Mesenchymal stem cell (in vitro differentiated cells and primary cell): Measurements from ENCODE around the gene C10orf67. TPM values are rescaled to one million over a fixed set of nuclear protein-coding genes. Genes with fewer than 3 reads are reported as not detected.
"Not testable (repeated sequence)": the region's sequence is repeated elsewhere in the genome, so short reads cannot be mapped to it uniquely, and the experiment has no call there.

Experiments used
- DNase-seq: peaks from one replicate; pipeline ENCODE4 v3.0.0-alpha.2; 2013
- H2AFZ ChIP-seq: one replicate; pipeline ENCODE4 v1.6.1; 2013; ENCODE audit warnings: low read depth, mild to moderate bottlenecking, control low read depth, inconsistent platforms, low read length, moderate library complexity
- H2AK5ac ChIP-seq: 2 replicates; pipeline ENCODE4 v1.6.1; 2013; ENCODE audit warnings: low read length, moderate library complexity, mild to moderate bottlenecking, inconsistent platforms; ENCODE audit not compliant: severe bottlenecking
- H2BK120ac ChIP-seq: one replicate; pipeline ENCODE4 v1.6.1; 2013; ENCODE audit warnings: low read depth, mild to moderate bottlenecking, inconsistent platforms, low read length, moderate library complexity
- H2BK12ac ChIP-seq, 2 experiments: one replicate each; pipeline ENCODE4 v1.6.1; 2013; ENCODE audit warnings: inconsistent platforms in 2 of 2, low read length in 2 of 2, mild to moderate bottlenecking in 2 of 2, moderate library complexity in 2 of 2, control low read depth in 1 of 2
- H2BK15ac ChIP-seq: one replicate; pipeline ENCODE4 v1.6.1; 2013; ENCODE audit warnings: mild to moderate bottlenecking, low read depth, inconsistent platforms; ENCODE audit not compliant: poor library complexity, severe bottlenecking
- H2BK5ac ChIP-seq: 2 replicates; pipeline ENCODE4 v1.6.1; 2013; ENCODE audit warnings: low read depth, mild to moderate bottlenecking, low read length, control low read depth, inconsistent platforms; ENCODE audit not compliant: poor library complexity, severe bottlenecking
- H3K14ac ChIP-seq, 2 experiments: one replicate each; pipeline ENCODE4 v1.6.1; 2013; ENCODE audit warnings: inconsistent platforms in 2 of 2, low read length in 2 of 2, control low read depth in 1 of 2, mild to moderate bottlenecking in 1 of 2, moderate library complexity in 1 of 2
- H3K18ac ChIP-seq, 2 experiments: one replicate each; pipeline ENCODE4 v1.6.1; 2013; ENCODE audit warnings: inconsistent platforms in 2 of 2, low read length in 2 of 2, control low read depth in 1 of 2, low read depth in 1 of 2, mild to moderate bottlenecking in 1 of 2
- H3K23ac ChIP-seq, 2 experiments: one replicate each; pipeline ENCODE4 v1.6.1; 2013; ENCODE audit warnings: inconsistent platforms in 2 of 2, low read length in 2 of 2, mild to moderate bottlenecking in 2 of 2, moderate library complexity in 2 of 2, control low read depth in 1 of 2
- H3K27ac ChIP-seq: 2 replicates; pipeline ENCODE4 v1.5.1; 2013; ENCODE audit warnings: mild to moderate bottlenecking, moderate library complexity, low read length, control low read depth, inconsistent platforms; ENCODE audit not compliant: poor library complexity, severe bottlenecking
- H3K27me3 ChIP-seq, 2 experiments: 2 replicates each; pipeline versions ENCODE4 v1.6.1 to v1.7.0; 2013; ENCODE audit warnings: low read length in 2 of 2, mild to moderate bottlenecking in 2 of 2, moderate library complexity in 2 of 2, control low read depth in 1 of 2, inconsistent platforms in 1 of 2; ENCODE audit not compliant: control insufficient read depth in 1 of 2, insufficient read depth in 1 of 2
- H3K36me3 ChIP-seq, 2 experiments: 2 replicates each; pipeline versions ENCODE4 v1.6.1 to v1.7.0; 2013; ENCODE audit warnings: low read length in 2 of 2, control low read depth in 1 of 2, inconsistent platforms in 1 of 2, low read depth in 1 of 2, mild to moderate bottlenecking in 1 of 2; ENCODE audit not compliant: insufficient read depth in 2 of 2, control insufficient read depth in 1 of 2
- H3K4ac ChIP-seq, 2 experiments: one replicate each; pipeline ENCODE4 v1.6.1; 2013; ENCODE audit warnings: inconsistent platforms in 2 of 2, low read length in 2 of 2, mild to moderate bottlenecking in 2 of 2, moderate library complexity in 2 of 2, control low read depth in 1 of 2, low read depth in 1 of 2
- H3K4me1 ChIP-seq: 2 replicates; pipeline ENCODE4 v1.6.1; 2013; ENCODE audit warnings: low read depth, low read length, control low read depth; ENCODE audit not compliant: control insufficient read depth, insufficient read depth
- H3K4me2 ChIP-seq: 2 replicates; pipeline ENCODE4 v1.6.1; 2013; ENCODE audit warnings: low read length, mild to moderate bottlenecking, inconsistent platforms; ENCODE audit not compliant: poor library complexity, severe bottlenecking
- H3K4me3 ChIP-seq, 2 experiments: 2 replicates each; pipeline versions ENCODE4 v1.5.1 to v1.7.0; 2013; ENCODE audit warnings: low read length in 2 of 2, mild to moderate bottlenecking in 2 of 2, control low read depth in 1 of 2, low read depth in 1 of 2; ENCODE audit not compliant: insufficient read depth in 1 of 2
- H3K79me1 ChIP-seq: replicated peaks from 2 replicates; pipeline ENCODE4 v1.6.1; 2013; ENCODE audit warnings: mild to moderate bottlenecking, control low read depth, low read length, inconsistent platforms; ENCODE audit not compliant: poor library complexity, severe bottlenecking
- H3K9ac ChIP-seq: 2 replicates; pipeline ENCODE4 v1.7.0; 2013; ENCODE audit warnings: mild to moderate bottlenecking, low read length, moderate library complexity
- H3K9me3 ChIP-seq: 2 replicates; pipeline ENCODE4 v1.7.0; 2013; ENCODE audit warnings: mild to moderate bottlenecking, low read length; ENCODE audit not compliant: control insufficient read depth
- H4K8ac ChIP-seq: one replicate; pipeline ENCODE4 v1.6.1; 2013; ENCODE audit warnings: inconsistent platforms, mild to moderate bottlenecking, low read length, moderate library complexity
- H4K91ac ChIP-seq: one replicate; pipeline ENCODE4 v1.6.1; 2013; ENCODE audit warnings: mild to moderate bottlenecking, low read length, inconsistent platforms
- WGBS: methylation state at CpG from one replicate; pipeline ENCODE4 v1.1.7; 2013; ENCODE audit warnings: mixed read lengths; 5-methylcytosine and 5-hydroxymethylcytosine counted together
- polyA plus RNA-seq, 2 experiments: library from polyadenylated mRNA; stranded (reverse); fragments of 200-250 nt; gene quantifications; one replicate each; pipeline ENCODE4 v1.2.3, GENCODE V29; 2013

C10orf67 gene
- polyA plus RNA-seq (2013, experiment 1 of 2): 0.15 TPM
- 0.05 TPM for polyA plus RNA-seq (2013, experiment 2 of 2)

DNA sequence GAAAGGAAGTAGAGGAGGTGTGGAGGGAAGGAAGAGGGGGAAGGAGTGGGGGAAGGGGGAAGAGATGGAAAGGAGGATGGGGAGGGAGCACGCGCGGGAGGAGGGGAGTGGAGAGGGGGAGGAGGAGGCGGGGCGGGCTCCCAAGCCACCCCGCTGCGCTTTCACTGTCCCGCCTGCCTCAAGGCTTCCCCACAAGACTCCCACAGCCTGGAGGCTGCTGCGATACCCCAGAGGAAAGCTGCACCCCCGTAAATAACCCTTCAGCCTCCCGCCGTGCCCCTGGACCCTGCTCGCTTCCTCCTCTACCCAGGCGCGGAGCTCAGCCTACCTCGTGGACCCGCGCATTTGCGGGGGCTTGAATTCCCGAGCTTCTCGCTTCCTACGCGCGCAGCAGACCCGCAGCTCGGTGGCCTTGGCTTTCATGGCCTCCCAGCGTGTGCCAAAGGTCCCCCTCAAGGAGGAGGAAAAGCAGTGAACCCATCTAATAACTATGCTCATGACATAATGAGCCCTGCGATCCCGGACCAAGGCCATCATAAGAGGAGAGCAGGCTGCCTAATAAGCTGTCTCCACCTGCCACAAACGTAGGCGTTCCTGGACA is at the start of gene C10orf67:
Gene C10orf67 (minus strand): TSS at position 557 of the 601 bp plus-strand sequence. CDS start 23 bp downstream, at position 534.
- peak within 1 kb of the TSS; percentile 97 to 99 for H3K14ac ChIP-seq
- H2AFZ ChIP-seq: peak within 1 kb of the TSS; percentile 89
- peak within 1 kb of the TSS; percentile 98 for H2BK15ac ChIP-seq
- H3K27ac ChIP-seq: peak within 1 kb of the TSS; percentile 38
- WGBS: 0% methylated on average over 21 of the region's 31 CpGs
- peak within 1 kb of the TSS; percentile 69 to 94 for H3K4ac ChIP-seq
- H3K9me3 ChIP-seq: no peaks in the 10 kb centered on the region
- peak within 1 kb of the TSS; percentile 81 for H4K8ac ChIP-seq
- peak; percentile 49 for DNase-seq
- H3K4me2 ChIP-seq: peak within 1 kb of the TSS; percentile 97
- H3K9ac ChIP-seq: peak within 1 kb of the TSS; percentile 76
- H3K4me3 ChIP-seq: peak within 1 kb of the TSS; percentile 64 to 84
- H4K91ac ChIP-seq: peak within 1 kb of the TSS; percentile 80
- H2AK5ac ChIP-seq: no peak within 1 kb of the TSS
- peak within 1 kb of the TSS; percentile 73 for H2BK120ac ChIP-seq
- peak within 1 kb of the TSS; percentile 39 to 86 for H2BK12ac ChIP-seq
- H3K79me1 ChIP-seq: no peaks in the 10 kb centered on the region
- H3K4me1 ChIP-seq: peaks cover 11% of the 10 kb centered on the region
- H3K36me3 ChIP-seq: peaks cover 0 to 3% of the 10 kb centered on the region in 2 experiments
- H2BK5ac ChIP-seq: peak within 1 kb of the TSS; percentile 79
- H3K23ac ChIP-seq: peak within 1 kb of the TSS in 1 of 2 experiments; percentile 93
- peak within 1 kb of the TSS; percentile 54 to 95 for H3K18ac ChIP-seq
- H3K27me3 ChIP-seq: no peaks in the 10 kb centered on the region

- H3K27ac ChIP-seq: no peak overlapping the region
- no peak overlapping the region for H2AFZ ChIP-seq
- no peak overlapping the region for H2BK12ac ChIP-seq
- DNase-seq: no peak
- no peaks in the 10 kb centered on the region for H3K36me3 ChIP-seq
- no peak overlapping the region for H3K9ac ChIP-seq
- no peak overlapping the region for H3K14ac ChIP-seq
- H4K8ac ChIP-seq: no peak overlapping the region
- H3K4me3 ChIP-seq: no peak overlapping the region
- WGBS: 88% methylated on average over 1 of the region's 2 CpGs
- H3K4me1 ChIP-seq: no peaks in the 10 kb centered on the region
- no peak overlapping the region for H2BK15ac ChIP-seq
- no peaks in the 10 kb centered on the region for H3K27me3 ChIP-seq
- H3K79me1 ChIP-seq: no peaks in the 10 kb centered on the region
- H2AK5ac ChIP-seq: no peak overlapping the region
- no peak overlapping the region for H4K91ac ChIP-seq
- H2BK120ac ChIP-seq: no peak overlapping the region
- no peak overlapping the region for H3K4me2 ChIP-seq
- H3K9me3 ChIP-seq: no peaks in the 10 kb centered on the region
- no peak overlapping the region for H2BK5ac ChIP-seq
- H3K18ac ChIP-seq: no peak overlapping the region
- no peak overlapping the region for H3K4ac ChIP-seq
- no peak overlapping the region for H3K23ac ChIP-seq
These were observed 47.2 kb upstream of the C10orf67 start for GRCh38 chr10:23391821-23392220.

DNA sequence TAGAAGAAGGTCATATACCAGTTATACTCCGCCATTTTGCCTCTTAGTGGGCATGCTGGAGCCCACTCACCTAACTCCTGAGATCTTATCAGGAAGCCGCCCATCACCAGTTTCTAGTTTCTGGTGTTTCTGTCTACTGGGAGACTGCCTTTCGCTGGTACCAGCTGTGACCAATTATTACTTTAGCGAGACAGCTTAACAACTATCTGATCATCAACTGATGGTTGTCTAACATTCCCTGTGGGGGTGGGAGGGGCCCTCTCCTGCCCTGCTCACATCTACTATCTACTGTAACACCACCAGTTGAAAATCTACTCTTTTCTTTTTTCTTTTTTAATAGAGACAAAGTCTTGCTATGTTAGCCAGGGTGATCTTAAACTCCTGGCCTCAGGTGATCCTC is 46.2 kb upstream of the C10orf67 start:
- whole genome bisulfite sequencing: 83% methylated on average over 4 of the region's 4 CpGs
- no peak overlapping the region for H3K4me3 ChIP-seq

GRCh38 chr10:23390408-23390807 is 45.8 kb upstream of the C10orf67 start:
- not testable (repeated sequence) for H3K27me3 ChIP-seq, H3K18ac ChIP-seq, H3K9ac ChIP-seq, H3K14ac ChIP-seq, H2AK5ac ChIP-seq, H2AFZ ChIP-seq, H2BK5ac ChIP-seq, H3K4me2 ChIP-seq, H2BK120ac ChIP-seq, H3K9me3 ChIP-seq, H3K4ac ChIP-seq, H3K79me1 ChIP-seq, H2BK12ac ChIP-seq, H3K27ac ChIP-seq, H3K36me3 ChIP-seq, H2BK15ac ChIP-seq, H3K4me3 ChIP-seq, H3K23ac ChIP-seq, H4K91ac ChIP-seq, DNase-seq, H3K4me1 ChIP-seq, H4K8ac ChIP-seq
- WGBS: 93% methylated on average over 10 of the region's 10 CpGs

More for the DNA sequence above, 46.2 kb upstream of the C10orf67 start:
- Histone ChIP-seq H3K4ac (no peak overlapping the region), H4K8ac (no peak overlapping the region), H3K4me2 (no peak overlapping the region), H2BK12ac (no peak overlapping the region), H3K27me3 (no peaks in the 10 kb centered on the region), H2AK5ac (no peak overlapping the region), H3K79me1 (no peaks in the 10 kb centered on the region), H2BK120ac (no peak overlapping the region), H3K18ac (no peak overlapping the region), H3K9me3 (no peaks in the 10 kb centered on the region), H3K9ac (no peak overlapping the region), H3K23ac (no peak overlapping the region), H2BK5ac (no peak overlapping the region), H3K36me3 (no peaks in the 10 kb centered on the region), H3K14ac (no peak overlapping the region), H4K91ac (no peak overlapping the region), H3K27ac (no peak overlapping the region), H2BK15ac (no peak overlapping the region), H2AFZ (no peak overlapping the region), H3K4me1 (no peaks in the 10 kb centered on the region)
- DNase-seq: no peak
